NK-92 treated with Interleukin-12 subunit alpha and Interleukin-12 subunit beta, amount 100 ng/mL, for 24 hours (cell line): Measurements from ENCODE around the gene ARPC3.
"Not testable (repeated sequence)": the region's sequence is repeated elsewhere in the genome, so short reads cannot be mapped to it uniquely, and the experiment has no call there.

Experiments
- DNase-seq: peaks from one replicate; lab custom pipeline; 2025; lab: John Stamatoyannopoulos, UW

ARPC3 gene

GRCh38 chr12:110449799-110450497 is at the start of gene ARPC3:
TSS of gene ARPC3 (minus strand) at chr12:110450337. CDS start at chr12:110450260, 77 bp downstream.
- peak; percentile 89 for DNase-seq

DNA sequence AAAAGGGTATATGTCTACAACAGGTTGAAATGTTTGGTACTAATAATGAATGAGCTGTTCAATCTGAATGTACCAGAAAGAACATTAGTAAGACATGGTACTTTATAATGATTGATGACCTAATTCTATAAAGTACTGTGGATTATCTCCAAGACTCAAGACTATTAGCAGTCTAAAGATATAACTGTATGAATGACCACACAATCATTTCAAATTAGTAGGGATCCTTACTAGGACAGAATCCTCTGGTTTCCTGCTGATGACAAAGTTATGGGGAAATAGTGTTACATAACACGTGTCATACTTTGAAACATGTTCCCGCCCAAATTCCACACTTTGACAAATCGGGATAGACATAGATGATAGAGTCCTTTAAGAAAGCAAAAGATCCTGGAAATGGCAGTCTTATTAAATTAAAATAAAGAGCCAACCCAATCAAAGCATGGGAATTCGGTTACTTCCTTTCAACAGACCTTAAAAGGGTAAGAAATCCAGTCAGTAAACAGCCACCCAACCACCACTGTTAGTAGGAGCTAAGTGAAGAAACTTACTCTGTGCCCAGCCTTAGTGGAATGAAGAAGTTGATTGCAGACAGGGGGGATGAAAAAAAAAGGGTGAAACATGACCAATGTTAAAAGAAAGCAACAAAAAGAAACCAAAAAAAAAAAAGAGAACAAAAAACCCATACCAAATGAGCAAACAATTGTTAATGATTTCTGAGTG is 49.0 kb upstream of the ARPC3 start:
- no peak for DNase-seq

DNA sequence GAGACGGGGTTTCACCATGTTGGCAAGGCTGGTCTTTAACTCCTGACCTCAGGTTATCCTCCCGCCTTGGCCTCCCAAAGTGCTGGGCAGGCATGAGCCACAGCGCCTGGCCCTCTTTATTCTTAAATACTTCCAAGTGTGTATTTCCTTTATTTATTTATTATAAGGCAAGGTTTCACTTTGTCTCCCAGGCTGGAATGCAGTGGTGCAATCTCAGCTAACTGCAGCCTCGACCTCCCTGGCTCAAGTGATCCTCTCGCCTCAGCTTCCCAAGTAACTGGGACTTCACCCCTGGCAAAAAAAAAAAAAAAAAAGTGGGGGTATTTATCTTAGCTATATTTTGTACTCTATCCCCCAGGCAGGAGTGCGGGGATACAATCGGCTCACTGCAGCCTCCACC is 25.3 kb upstream of the ARPC3 start:
- DNase-seq, result no peak

GRCh38 chr12:110468214-110469048 is 18.3 kb upstream of the ARPC3 start, which contains the start of the genes FAM216A and GPN3:
TSS of gene FAM216A (plus strand) at chr12:110468845. CDS start at chr12:110468876, 31 bp downstream.
TSS of gene GPN3 (minus strand) at chr12:110468257. CDS start at chr12:110468203, 54 bp downstream.
- DNase-seq, result peak; percentile 89

DNA sequence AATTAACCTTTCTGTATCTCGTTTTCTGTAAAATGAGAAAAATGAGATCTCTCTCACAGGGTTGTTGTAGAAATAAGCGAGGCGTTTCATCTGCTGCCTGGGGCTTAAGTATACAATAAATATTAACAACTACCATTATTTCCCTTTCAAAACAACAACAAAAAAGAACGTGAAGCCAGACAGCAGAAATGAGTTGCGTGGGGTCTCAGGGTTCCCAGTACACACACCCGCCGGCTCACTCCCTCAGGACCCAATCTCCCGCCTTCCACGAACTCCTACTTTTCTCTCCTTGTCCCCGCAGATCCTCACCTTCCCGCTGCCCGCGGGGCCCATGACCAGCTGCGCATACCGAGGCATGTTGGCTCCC is 17.7 kb upstream of the ARPC3 start:
- DNase-seq, result no peak

DNA sequence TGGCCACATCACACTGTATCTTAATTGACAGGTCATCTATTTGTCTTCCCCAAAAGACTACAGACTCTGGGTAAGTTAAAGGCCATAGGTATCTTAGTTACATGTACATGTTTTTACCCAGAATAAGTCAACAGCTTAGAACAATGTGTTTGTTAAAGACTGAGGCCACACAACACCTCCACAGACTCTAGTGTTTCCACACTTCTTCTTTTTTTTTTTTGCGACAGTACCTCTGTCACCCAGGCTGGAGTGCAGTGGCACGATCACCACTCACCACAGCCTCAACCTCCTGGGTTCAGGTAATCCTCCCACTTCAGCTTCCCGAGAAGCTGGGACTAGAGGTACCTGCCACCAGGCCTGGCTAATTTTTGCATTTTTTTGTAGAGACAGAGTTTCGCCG is 16.7 kb upstream of the ARPC3 start:
- DNase-seq, result no peak

DNA sequence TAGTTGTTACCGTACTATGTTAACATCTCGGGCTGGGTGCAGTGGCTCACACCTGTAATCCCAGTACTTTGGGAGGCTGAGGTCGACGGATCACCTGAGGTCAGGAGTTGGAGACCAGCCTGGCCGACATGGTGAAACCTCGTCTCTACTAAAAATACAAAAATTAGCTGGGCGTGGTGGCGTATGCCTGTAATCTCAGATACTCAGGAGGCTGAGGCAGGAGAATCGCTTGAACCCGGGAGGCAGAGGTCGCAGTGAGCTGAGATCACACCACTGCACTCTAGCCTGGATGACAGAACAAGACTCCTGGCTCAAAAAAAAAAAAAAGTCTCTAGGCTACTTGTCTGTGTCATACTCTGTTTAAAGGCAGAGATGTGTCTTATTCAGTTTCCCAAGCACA is 15.6 kb upstream of the ARPC3 start:
- DNase-seq, result not testable (repeated sequence)

DNA sequence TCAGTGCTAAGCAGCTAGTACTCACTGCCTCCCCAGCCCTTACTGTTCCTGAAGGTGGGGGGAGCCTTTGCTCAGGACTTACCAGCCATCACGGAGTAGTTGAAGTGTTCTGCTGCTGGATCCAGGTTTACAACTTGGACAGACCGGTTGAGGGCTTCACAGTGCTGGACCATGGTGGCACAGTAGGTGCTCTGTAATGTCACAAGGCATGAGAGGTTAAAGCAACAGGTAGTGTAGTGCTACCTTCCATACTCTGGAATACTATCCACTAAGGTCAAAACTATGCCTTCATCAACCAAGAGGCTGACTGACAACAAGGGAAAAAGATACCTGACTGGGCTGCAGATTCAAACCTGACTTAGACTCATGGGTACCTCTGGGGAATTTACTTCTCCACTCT is 14.9 kb upstream of the ARPC3 start:
- no peak for DNase-seq

- DNase-seq, result not testable (repeated sequence)
These were observed 11.1 kb upstream of the ARPC3 start for GRCh38 chr12:110461189-110461588.

DNA sequence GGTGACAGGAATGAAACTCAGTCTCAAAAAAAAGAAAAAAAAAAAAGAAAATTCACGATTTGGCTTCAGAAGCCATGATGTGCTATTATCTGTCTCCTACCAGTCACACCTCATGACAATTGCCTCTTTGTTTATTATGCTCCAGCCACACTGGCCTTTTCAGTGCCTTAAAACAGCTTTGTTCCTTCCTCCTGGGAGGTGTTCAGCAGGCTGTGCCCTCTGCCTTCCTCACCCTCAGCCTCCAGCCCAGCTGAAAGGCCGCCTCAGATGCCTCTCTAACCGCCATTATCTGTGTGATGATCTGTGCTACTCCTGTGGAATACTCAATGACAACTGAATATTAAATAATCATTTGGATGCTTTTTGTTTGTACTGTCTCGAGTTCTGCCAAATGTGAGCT is 8.6 kb upstream of the ARPC3 start:
- DNase-seq, result no peak

- DNase-seq, result no peak
These were observed 3.6 kb upstream of the ARPC3 start for GRCh38 chr12:110453569-110454296.

GRCh38 chr12:110451263-110451662 is 1.1 kb upstream of the ARPC3 start:
- DNase-seq, result no peak

GRCh38 chr12:110444455-110444854 is 5.7 kb downstream of the ARPC3 start:
- no peak for DNase-seq

GRCh38 chr12:110436231-110436630 is 13.9 kb downstream of the ARPC3 start:
- no peak for DNase-seq

DNA sequence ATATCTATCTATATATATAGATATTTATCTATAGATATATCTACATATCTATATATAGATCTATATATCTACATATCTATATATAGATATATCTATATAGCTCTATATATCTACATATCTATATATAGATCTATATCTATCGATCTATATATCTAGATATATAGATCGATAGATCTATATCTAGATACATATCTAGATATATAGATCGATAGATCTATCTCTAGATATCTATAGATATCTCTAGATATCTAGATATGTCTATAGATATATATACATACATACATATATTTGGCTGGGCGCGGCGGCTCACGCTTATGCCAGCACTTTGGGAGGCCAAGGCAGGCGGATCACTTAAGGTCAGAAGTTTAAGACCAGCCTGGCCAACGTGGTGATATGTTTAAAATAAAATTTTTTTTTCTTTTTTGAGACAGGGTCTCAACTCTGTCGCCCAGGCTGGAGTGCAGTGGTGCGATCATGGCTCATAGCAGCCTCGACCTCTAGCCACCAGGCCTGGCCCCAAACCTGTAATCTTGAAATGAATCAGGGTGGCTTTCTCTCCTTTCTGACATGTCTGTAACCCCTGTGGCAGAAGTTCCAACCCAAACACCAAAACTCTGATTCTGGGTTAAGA is 18.1 kb downstream of the ARPC3 start:
- no peak for DNase-seq

DNA sequence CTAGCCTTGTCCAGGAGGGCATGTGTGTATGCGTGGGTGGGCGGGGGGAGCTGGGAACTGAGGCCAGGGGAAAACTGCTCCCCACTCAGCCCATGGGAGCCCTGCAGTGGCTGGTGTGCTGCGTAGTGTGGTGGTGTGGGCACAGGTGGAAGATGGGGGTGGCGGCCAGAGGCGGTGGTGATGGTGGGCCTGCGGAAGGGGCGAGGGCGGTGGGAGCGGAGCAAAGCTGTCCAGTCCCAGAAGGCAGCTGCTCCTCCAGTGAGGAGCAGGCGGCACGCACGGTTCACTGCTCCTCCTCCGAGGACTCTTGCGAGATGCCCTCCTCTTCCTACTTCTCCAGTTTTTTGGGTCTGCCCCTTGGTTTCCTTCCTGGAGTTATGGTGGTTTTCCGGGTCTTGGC is 20.5 kb downstream of the ARPC3 start:
- not testable (repeated sequence) for DNase-seq

GRCh38 chr12:110426406-110426805 is 23.7 kb downstream of the ARPC3 start:
- DNase-seq, result no peak

- no peak for DNase-seq
These were observed 25.9 kb downstream of the ARPC3 start for GRCh38 chr12:110424237-110424636.

DNA sequence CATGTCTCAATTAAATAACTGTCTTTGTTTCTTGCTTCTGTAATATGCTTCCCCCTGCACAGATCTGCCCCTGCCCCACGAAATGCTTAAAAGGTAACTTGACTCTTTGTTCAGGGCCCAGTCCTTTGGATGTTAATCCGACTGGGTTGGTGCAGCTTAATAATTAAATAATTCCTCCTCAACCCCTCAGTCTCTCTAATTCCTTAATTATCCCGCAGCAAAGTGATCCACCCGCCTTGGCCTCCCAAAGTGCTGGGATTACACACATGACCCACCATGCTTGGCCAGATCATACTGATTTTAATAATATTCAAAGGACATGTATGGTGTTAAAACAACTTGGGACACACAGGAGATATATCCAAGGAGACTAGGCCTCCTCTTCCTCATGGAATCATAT is 28.4 kb downstream of the ARPC3 start:
- no peak for DNase-seq

DNA sequence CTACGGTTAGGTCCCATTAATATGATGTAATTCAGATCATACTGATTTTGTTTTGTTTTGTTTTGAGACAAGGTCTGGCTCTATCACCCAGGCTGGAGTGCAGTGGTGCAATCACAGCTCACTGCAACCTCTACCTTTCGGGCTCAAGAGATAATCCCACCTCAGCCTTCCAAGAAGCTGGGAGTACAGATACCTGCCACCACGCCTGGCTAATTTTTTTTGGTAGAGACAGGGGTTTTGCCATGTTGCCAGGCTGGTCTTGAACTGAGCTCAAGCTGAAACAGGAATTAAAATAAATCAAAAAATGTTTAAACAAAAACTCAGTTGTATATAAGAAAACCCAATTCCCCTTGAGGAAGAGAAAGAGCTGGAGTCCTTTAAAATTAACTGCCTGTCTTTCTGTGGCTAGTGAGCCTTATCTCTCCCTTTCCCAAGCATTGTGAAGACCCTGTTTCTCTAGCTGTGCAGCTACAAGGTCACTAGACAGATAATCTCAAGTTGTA is 28.9 kb downstream of the ARPC3 start:
- no peak for DNase-seq

- DNase-seq, result not testable (repeated sequence)
These were observed 29.5 kb downstream of the ARPC3 start for GRCh38 chr12:110420644-110421043.
